K562 (cell line): ENCODE measurements around the gene IRF5. TPM values are rescaled to one million over a fixed set of nuclear protein-coding genes. Genes with fewer than 3 reads are reported as not detected.

Source experiments
- ATAC-seq: fragments of 200-7000 bp; cut with Tn5 transposase; 3 replicates; pipeline ENCODE4 v1.9.1; 2020; ENCODE audit warnings: moderate library complexity
- BruUV-seq: library from RNA; stranded (reverse); fragments of 400-500 nt; replicated peaks from 2 replicates; lab custom pipeline; 2021; lab: Mats Ljungman, UMichigan
- CTCF ChIA-PET: fragments of 300-600 bp; formaldehyde crosslinking; extraction: SDS; loops from one replicate; lab custom pipeline; 2021; ENCODE audit warnings: low intra/inter-chr PET ratio; lab: Yijun Ruan, JAX
- POLR2A ChIA-PET: fragments of 300-600, 350-650 bp; sonication (Branson Sonifier 250); formaldehyde crosslinking; extraction: SDS; loops from one replicate; lab custom pipeline; 2021; ENCODE audit warnings: antibody characterized with exemption, inconsistent platforms; lab: Yijun Ruan, JAX
- DNase-seq, 4 experiments: peaks; one replicate each; pipeline versions ENCODE4 v3.0.0 to v3.0.0-alpha.2; 2011 to 2018; ENCODE audit warnings: low spot score in 3 of 4, mixed read lengths in 3 of 4; ENCODE audit errors: extremely low read depth in 1 of 4
- FAIRE-seq: peaks from 2 replicates; lab custom pipeline; 2011; peaks lifted over from hg19 to GRCh38; lab: Jason Lieb, UNC
- H2AFZ ChIP-seq: 2 replicates; pipeline ENCODE4 v1.6.0; 2011; ENCODE audit warnings: low read depth, low read length, control low read depth, inconsistent platforms
- H3K27ac ChIP-seq: fragments of 200-600 bp; 3 replicates; pipeline ENCODE4 v1.8.0; 2011; ENCODE audit warnings: low read depth, mild to moderate bottlenecking, control low read depth, inconsistent platforms, low read length, moderate library complexity, mixed read lengths; ENCODE audit errors: extremely low read depth
- H3K27me3 ChIP-seq, 2 experiments: fragments of 300-600 bp in 1 of 2; 2 replicates in 1 of 2; 3 replicates in 1 of 2; pipeline versions ENCODE4 v1.6.0 to v1.8.0; 2011; ENCODE audit warnings: inconsistent platforms in 2 of 2, low read length in 2 of 2, mild to moderate bottlenecking in 1 of 2, mixed read lengths in 1 of 2, moderate library complexity in 1 of 2; ENCODE audit not compliant: control insufficient read depth in 2 of 2, insufficient read depth in 2 of 2
- H3K36me3 ChIP-seq: fragments of 300-600 bp; 3 replicates; pipeline ENCODE4 v1.8.0; 2011; ENCODE audit warnings: mild to moderate bottlenecking, low read length, inconsistent platforms; ENCODE audit not compliant: control insufficient read depth, insufficient read depth
- H3K4me1 ChIP-seq, 2 experiments: fragments of 200-600 bp in 1 of 2; replicated peaks in 1 of 2; 2 replicates in 1 of 2; 3 replicates in 1 of 2; pipeline versions ENCODE4 v1.5.1 to v1.8.0; 2011; ENCODE audit warnings: inconsistent platforms in 2 of 2, low read length in 2 of 2, mild to moderate bottlenecking in 1 of 2, mixed read lengths in 1 of 2, moderate library complexity in 1 of 2; ENCODE audit not compliant: control insufficient read depth in 2 of 2, insufficient read depth in 2 of 2
- H3K4me2 ChIP-seq: 2 replicates; pipeline ENCODE4 v1.6.1; 2011; ENCODE audit warnings: low read length, control low read depth, inconsistent platforms, mixed read lengths; ENCODE audit not compliant: insufficient read depth
- H3K4me3 ChIP-seq: fragments of 200-600 bp; sonication (generic), shearing (Covaris generic); 2 replicates; pipeline ENCODE4 v1.5.1; 2016; ENCODE audit warnings: control low read depth, inconsistent platforms
- H3K79me2 ChIP-seq: fragments of 200-600 bp; 3 replicates; pipeline ENCODE4 v1.8.0; 2011; ENCODE audit warnings: low read length, inconsistent platforms; ENCODE audit not compliant: control insufficient read depth, insufficient read depth
- H3K9ac ChIP-seq, 2 experiments: 2 replicates each; pipeline versions ENCODE4 v1.6.0 to v1.6.1; 2011; ENCODE audit warnings: low read depth in 2 of 2, low read length in 2 of 2, control low read depth in 1 of 2, inconsistent platforms in 1 of 2, mild to moderate bottlenecking in 1 of 2, mixed read lengths in 1 of 2; ENCODE audit not compliant: insufficient read depth in 1 of 2
- H3K9me1 ChIP-seq: one replicate; pipeline ENCODE4 v1.6.0; 2011; ENCODE audit warnings: inconsistent platforms, mild to moderate bottlenecking, low read length, moderate library complexity; ENCODE audit not compliant: control insufficient read depth, insufficient read depth
- H3K9me3 ChIP-seq: replicated peaks from 2 replicates; pipeline ENCODE4 v1.5.1; 2011; ENCODE audit warnings: low read depth, low read length, inconsistent platforms; ENCODE audit not compliant: control insufficient read depth, insufficient read depth
- H4K20me1 ChIP-seq: replicated peaks from 2 replicates; pipeline ENCODE4 v1.6.1; 2011; ENCODE audit warnings: low read length, inconsistent platforms, mixed read lengths; ENCODE audit not compliant: control insufficient read depth, insufficient read depth
- ARNT ChIP-seq, 2 experiments: fragments of 450-650 bp; IDR thresholded peaks; 2 replicates each; pipeline ENCODE4 v1.6.1; 2016; ENCODE audit warnings: mild to moderate bottlenecking in 1 of 2
- CBX3 ChIP-seq, 2 experiments: IDR thresholded peaks; 1 replicate in 1 of 2; 2 replicates in 1 of 2; pipeline ENCODE4 v1.6.1; 2012; ENCODE audit warnings: inconsistent platforms in 2 of 2, low read length in 2 of 2, borderline replicate concordance in 1 of 2, control low read depth in 1 of 2
- CTCFL ChIP-seq: IDR thresholded peaks from 2 replicates; pipeline ENCODE4 v1.6.1; 2011; ENCODE audit warnings: borderline replicate concordance, low read depth, mild to moderate bottlenecking, moderate library complexity, low read length; ENCODE audit not compliant: insufficient read depth, poor library complexity, severe bottlenecking
- EZH2 ChIP-seq: IDR thresholded peaks from 2 replicates; pipeline ENCODE4 v1.6.1; 2012; ENCODE audit warnings: low read depth, mild to moderate bottlenecking, inconsistent platforms, low read length, borderline replicate concordance
- HDAC1 ChIP-seq, 2 experiments: fragments of 450-650 bp; IDR thresholded peaks; 2 replicates each; pipeline ENCODE4 v1.6.1; 2016 to 2017; ENCODE audit warnings: inconsistent platforms in 1 of 2, mild to moderate bottlenecking in 1 of 2, moderate library complexity in 1 of 2
- KAT8 ChIP-seq: fragments of 450-650 bp; IDR thresholded peaks from 2 replicates; pipeline ENCODE4 v1.6.1; 2016; ENCODE audit warnings: low read depth, mild to moderate bottlenecking
- MEIS2 ChIP-seq: fragments of 450-650 bp; IDR thresholded peaks from 2 replicates; pipeline ENCODE4 v1.6.1; 2014; ENCODE audit warnings: mild to moderate bottlenecking; ENCODE audit not compliant: partially characterized antibody
- NFIC ChIP-seq: fragments of 450-650 bp; IDR thresholded peaks from 2 replicates; pipeline ENCODE4 v1.6.1; 2017; ENCODE audit warnings: mild to moderate bottlenecking, inconsistent platforms
- RAD51 ChIP-seq: fragments of 450-650 bp; IDR thresholded peaks from 2 replicates; pipeline ENCODE4 v1.7.1; 2016; ENCODE audit warnings: low read depth, mild to moderate bottlenecking, borderline replicate concordance
- XRCC3 ChIP-seq: fragments of 450-650 bp; IDR thresholded peaks from 2 replicates; pipeline ENCODE4 v1.6.1; 2017; ENCODE audit warnings: mild to moderate bottlenecking, moderate library complexity
- ZNF224 ChIP-seq: sonication (generic); formaldehyde crosslinking; IDR thresholded peaks from 2 replicates; pipeline ENCODE4 v1.8.0; 2022; ENCODE audit warnings: mild to moderate bottlenecking, missing genetic modification reagents
- ZNF780A ChIP-seq: fragments of 250-450 bp; sonication (Bioruptor Pico); IDR thresholded peaks from 2 replicates; pipeline ENCODE4 v1.5.0; 2021; ENCODE audit warnings: mild to moderate bottlenecking
- WGBS: fragments of 100-300 bp; shearing (Covaris generic); methylation state at CpG from one replicate; pipeline ENCODE4 v1.1.6; 2016; ENCODE audit warnings: low coverage, mixed read lengths; ENCODE audit not compliant: insufficient coverage; ENCODE audit errors: missing lambda C conversion rate; 5-methylcytosine and 5-hydroxymethylcytosine counted together
- in situ Hi-C: fragments of 300-500 bp; cut with MboI; formaldehyde crosslinking; loops from 4 replicates; pipeline ENCODE4 v1.15.0; 2018; ENCODE audit warnings: inconsistent platforms, mixed read lengths
- intact Hi-C: fragments of 100-400 bp; cut with micrococcal nuclease; formaldehyde crosslinking; loops from 2 replicates; pipeline ENCODE4 v1.14.2; 2022
- polyA plus RNA-seq, 8 experiments: library from polyadenylated mRNA; depleted of rRNA in 4 of 8; stranded (reverse) in 5 of 8; unstranded in 3 of 8; fragments of >200 nt; fragmentation: Nextera tagmentation in 2 of 8; fragmentation: Illumina TruSeq in 1 of 8; extraction: Ambion mirVana in 2 of 8; extraction: Trizol in 1 of 8; gene quantifications; 2 replicates each; pipeline versions ENCODE4 v1.2.1 to v1.2.3, GENCODE V29; 2011 to 2014; ENCODE audit warnings: inconsistent platforms in 1 of 8, missing spikeins in 1 of 8
- total RNA-seq, 7 experiments: library from RNA; depleted of rRNA in 6 of 7; stranded (reverse); fragments of >200 nt in 6 of 7; fragmentation: Illumina TruSeq in 2 of 7; extraction: Trizol in 2 of 7; gene quantifications; 2 replicates each; pipeline versions ENCODE4 v1.2.1 to v1.2.3, GENCODE V29; 2011 to 2021; ENCODE audit warnings: low replicate concordance in 1 of 7

IRF5 gene
- total and polyA plus RNA-seq, 9 of the 15 experiments (the other 6 are each of a cell fraction or from before 2014, with no cell fraction given), result 0.04 TPM; not detected in 8

- ChIA-PET CTCF (no interaction called here), POLR2A (interaction anchor here (1.0 kb wide), 1 partner anchor 16 kb away, joined by 3 read pairs; no protein-coding TSS in a partner anchor)
- Histone ChIP-seq H3K27ac (no peak overlapping the region), H3K4me3 (no peak overlapping the region), H2AFZ (no peak overlapping the region), H3K27me3 (peaks cover 78 to 92% of the 10 kb centered on the region in 2 experiments), H3K36me3 (no peaks in the 10 kb centered on the region), H3K9me3 (no peaks in the 10 kb centered on the region), H4K20me1 (peaks cover 10% of the 10 kb centered on the region), H3K9ac (no peak overlapping the region), H3K4me1 (peaks cover 0 to 31% of the 10 kb centered on the region in 2 experiments; a peak in 2 of 5 replicates), H3K4me2 (no peak overlapping the region), H3K79me2 (no peaks in the 10 kb centered on the region), H3K9me1 (no peaks in the 10 kb centered on the region)
- in situ Hi-C loops (no loop called here), intact Hi-C loops (no loop called here)
- BruUV-seq, result no TSS peak
- WGBS, result 43% methylated on average over 4 of the region's 4 CpGs
- FAIRE-seq (peak; percentile 40), DNase-seq (no peak), ATAC-seq (no peak)
- peak; percentile 70; the same call in 1 of the 2 replicates for TF ChIP-seq EZH2
- no peak for TF ChIP-seq XRCC3
- TF ChIP-seq HDAC1 (IDR thresholded peaks at IDR 0.05), result no peak
- no peak for TF ChIP-seq MEIS2
Measured at GRCh38 chr7:128936798-128937197, 929 bp upstream of the IRF5 start.

- Histone ChIP-seq H3K4me1 (peaks cover 0 to 31% of the 10 kb centered on the region in 2 experiments; a peak in 2 of 5 replicates), H3K27ac (no peak overlapping the region), H3K9me3 (no peaks in the 10 kb centered on the region), H3K9me1 (no peaks in the 10 kb centered on the region), H3K4me3 (no peak overlapping the region), H3K79me2 (no peaks in the 10 kb centered on the region), H3K27me3 (peaks cover 77 to 92% of the 10 kb centered on the region in 2 experiments), H4K20me1 (peaks cover 10% of the 10 kb centered on the region), H3K9ac (no peak overlapping the region; a peak in 1 of 4 replicates), H3K36me3 (no peaks in the 10 kb centered on the region), H3K4me2 (no peak overlapping the region), H2AFZ (no peak overlapping the region)
- intact Hi-C loops, result no loop called here
- POLR2A ChIA-PET, result interaction anchor here (0.8 to 1.0 kb wide), 2 partner anchors 11 to 16 kb away, joined by 3 read pairs; no protein-coding TSS in a partner anchor
- no TSS peak for BruUV-seq
- FAIRE-seq (no peak), ATAC-seq (no peak), DNase-seq (no peak)
- in situ Hi-C loops, result no loop called here
- WGBS, result 1% methylated on average over 16 of the region's 17 CpGs
- CTCF ChIA-PET, result no interaction called here
- no peak for TF ChIP-seq RAD51
- no peak for TF ChIP-seq KAT8
- TF ChIP-seq ZNF780A (CRISPR knock-in tag), result no peak
- TF ChIP-seq CTCFL, result no peak
- no peak for TF ChIP-seq ARNT (IDR thresholded peaks at IDR 0.05)
- no peak for TF ChIP-seq NFIC
- no peak for TF ChIP-seq CBX3 (IDR thresholded peaks at IDR 0.05; ENCODE audit: borderline replicate concordance in 1 of 2, low read length in 2 of 2)
- no peak for TF ChIP-seq ZNF224 (CRISPR knock-in tag)
Measured at GRCh38 chr7:128937271-128937646, 468 bp upstream of the IRF5 start.
